Parathyroid adenoma (tissue), 2 donors: ENCODE data around the gene ATP6V1F.

Source experiments
- H2AFZ ChIP-seq: fragments of 300-600 bp; sonication (generic); one replicate; pipeline ENCODE4 v1.7.0; 2017; ENCODE audit warnings: antibody characterized with exemption, mild to moderate bottlenecking
- H3K27ac ChIP-seq: fragments of 300-600 bp; sonication (generic); one replicate; pipeline ENCODE4 v1.7.0; 2017
- H3K27me3 ChIP-seq: fragments of 300-600 bp; sonication (generic); one replicate; pipeline ENCODE4 v1.7.0; 2017; ENCODE audit warnings: low read length; ENCODE audit not compliant: control insufficient read depth, insufficient read depth
- H3K36me3 ChIP-seq: fragments of 300-600 bp; sonication (generic); one replicate; pipeline ENCODE4 v1.7.0; 2017; ENCODE audit warnings: low read length; ENCODE audit not compliant: control insufficient read depth, insufficient read depth
- H3K4me1 ChIP-seq: fragments of 300-600 bp; sonication (generic); one replicate; pipeline ENCODE4 v1.7.0; 2017; ENCODE audit warnings: control low read depth
- H3K4me2 ChIP-seq: fragments of 300-600 bp; sonication (generic); one replicate; pipeline ENCODE4 v1.7.0; 2017; ENCODE audit warnings: low read length
- H3K4me3 ChIP-seq: fragments of 300-600 bp; sonication (generic); one replicate; pipeline ENCODE4 v1.7.0; 2017; ENCODE audit warnings: low read depth, low read length
- H3K79me2 ChIP-seq: fragments of 300-600 bp; sonication (generic); one replicate; pipeline ENCODE4 v1.7.0; 2017; ENCODE audit warnings: control low read depth
- H3K9ac ChIP-seq: fragments of 300-600 bp; sonication (generic); one replicate; pipeline ENCODE4 v1.7.0; 2017; ENCODE audit warnings: mild to moderate bottlenecking
- H3K9me3 ChIP-seq: fragments of 300-600 bp; sonication (generic); one replicate; pipeline ENCODE4 v1.7.0; 2017; ENCODE audit warnings: low read length; ENCODE audit not compliant: control insufficient read depth
- TF ChIP-seq, protein P1 (sequence below): fragments of 300-600 bp; sonication (generic); IDR thresholded peaks from one replicate; pipeline ENCODE4 v1.7.0; 2017; ENCODE audit warnings: antibody characterized with exemption, mild to moderate bottlenecking
- donor health status: primary hyperparathyroidism.

Gene ATP6V1F

DNA sequence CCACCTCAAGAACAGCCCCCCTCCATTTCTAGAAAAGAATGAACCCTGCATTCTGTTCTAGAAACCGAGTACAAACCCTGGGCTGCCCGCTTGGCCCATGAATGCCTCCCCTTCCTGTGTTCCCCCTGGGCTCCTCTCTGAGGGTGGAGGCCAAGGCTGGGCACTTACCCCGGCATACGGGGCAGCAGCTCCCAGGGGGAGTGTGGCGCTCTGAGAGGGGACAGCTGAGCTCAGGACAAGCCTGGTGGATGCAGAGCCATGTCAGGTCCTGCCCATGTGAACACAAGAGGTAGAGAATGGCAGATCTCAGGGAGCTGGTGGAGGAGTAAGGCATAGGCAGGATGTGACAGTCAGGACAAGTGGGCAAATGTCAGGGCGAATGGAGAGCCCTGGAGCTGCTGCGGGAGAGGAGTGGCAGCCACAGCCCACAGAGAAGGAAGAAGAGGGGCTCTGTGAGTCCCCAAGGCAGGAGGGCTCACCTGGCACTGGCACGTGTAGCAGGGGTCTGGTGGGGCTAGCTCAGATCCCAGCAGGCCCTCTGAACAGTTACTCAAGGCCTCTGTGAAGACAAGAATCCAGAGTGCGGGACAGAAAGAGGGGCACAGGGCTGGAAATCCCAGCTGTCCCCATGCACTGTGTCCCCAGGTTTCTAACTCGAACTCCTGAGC lies 18.9 kb downstream of the ATP6V1F start:
- Histone ChIP-seq H3K4me2 (no peak overlapping the region), H3K36me3 (no peaks in the 10 kb centered on the region), H3K4me3 (no peak overlapping the region), H3K9ac (no peak overlapping the region), H2AFZ (no peak overlapping the region), H3K4me1 (peaks cover 7% of the 10 kb centered on the region), H3K79me2 (no peaks in the 10 kb centered on the region), H3K9me3 (no peaks in the 10 kb centered on the region), H3K27me3 (no peaks in the 10 kb centered on the region), H3K27ac (no peak overlapping the region)
- TF ChIP-seq, protein P1, sequence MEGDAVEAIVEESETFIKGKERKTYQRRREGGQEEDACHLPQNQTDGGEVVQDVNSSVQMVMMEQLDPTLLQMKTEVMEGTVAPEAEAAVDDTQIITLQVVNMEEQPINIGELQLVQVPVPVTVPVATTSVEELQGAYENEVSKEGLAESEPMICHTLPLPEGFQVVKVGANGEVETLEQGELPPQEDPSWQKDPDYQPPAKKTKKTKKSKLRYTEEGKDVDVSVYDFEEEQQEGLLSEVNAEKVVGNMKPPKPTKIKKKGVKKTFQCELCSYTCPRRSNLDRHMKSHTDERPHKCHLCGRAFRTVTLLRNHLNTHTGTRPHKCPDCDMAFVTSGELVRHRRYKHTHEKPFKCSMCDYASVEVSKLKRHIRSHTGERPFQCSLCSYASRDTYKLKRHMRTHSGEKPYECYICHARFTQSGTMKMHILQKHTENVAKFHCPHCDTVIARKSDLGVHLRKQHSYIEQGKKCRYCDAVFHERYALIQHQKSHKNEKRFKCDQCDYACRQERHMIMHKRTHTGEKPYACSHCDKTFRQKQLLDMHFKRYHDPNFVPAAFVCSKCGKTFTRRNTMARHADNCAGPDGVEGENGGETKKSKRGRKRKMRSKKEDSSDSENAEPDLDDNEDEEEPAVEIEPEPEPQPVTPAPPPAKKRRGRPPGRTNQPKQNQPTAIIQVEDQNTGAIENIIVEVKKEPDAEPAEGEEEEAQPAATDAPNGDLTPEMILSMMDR, result no peak

DNA sequence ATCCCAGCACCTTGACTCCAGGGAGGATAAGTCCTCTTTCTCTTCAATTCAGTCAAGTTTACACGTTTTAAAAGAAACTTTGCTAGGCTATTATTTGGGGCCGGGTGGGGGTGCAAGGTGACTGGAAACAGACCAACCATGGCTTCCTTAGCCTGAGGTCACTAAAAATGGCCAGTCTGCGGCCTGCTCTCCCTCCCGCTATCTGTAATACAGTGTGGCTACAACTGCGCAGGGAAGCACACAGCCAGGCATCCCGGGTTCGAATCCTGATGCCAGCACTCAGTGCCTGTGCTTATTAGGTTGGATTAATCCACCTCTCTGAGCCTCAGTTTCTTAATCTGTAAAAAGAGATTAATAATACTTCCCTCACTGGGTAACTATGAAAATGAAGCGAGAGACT lies 19.5 kb downstream of the ATP6V1F start:
- TF ChIP-seq, protein P1, result no peak
- no peak overlapping the region for H3K4me3 ChIP-seq
- no peak overlapping the region for H3K9ac ChIP-seq
- H3K27ac ChIP-seq, result no peak overlapping the region
- no peaks in the 10 kb centered on the region for H3K27me3 ChIP-seq
- no peak overlapping the region for H3K4me2 ChIP-seq
- no peaks in the 10 kb centered on the region for H3K9me3 ChIP-seq
- no peaks in the 10 kb centered on the region for H3K79me2 ChIP-seq
- H3K4me1 ChIP-seq, result peaks cover 7% of the 10 kb centered on the region
- no peak overlapping the region for H2AFZ ChIP-seq
- H3K36me3 ChIP-seq, result no peaks in the 10 kb centered on the region

GRCh38 chr7:128883622-128884448 lies 21.2 kb downstream of the ATP6V1F start:
- TF ChIP-seq, protein P1, result peak; percentile 92
- H3K27me3 ChIP-seq, result no peaks in the 10 kb centered on the region
- H3K27ac ChIP-seq, result no peak overlapping the region
- no peak overlapping the region for H3K9ac ChIP-seq
- peak overlapping the region; percentile 31 for H2AFZ ChIP-seq
- H3K9me3 ChIP-seq, result no peaks in the 10 kb centered on the region
- H3K4me1 ChIP-seq, result peaks cover 3% of the 10 kb centered on the region
- H3K79me2 ChIP-seq, result no peaks in the 10 kb centered on the region
- H3K4me2 ChIP-seq, result no peak overlapping the region
- H3K4me3 ChIP-seq, result no peak overlapping the region
- H3K36me3 ChIP-seq, result no peaks in the 10 kb centered on the region

- TF ChIP-seq, protein P1, result no peak
- no peaks in the 10 kb centered on the region for H3K79me2 ChIP-seq
Observed at GRCh38 chr7:128884561-128885369, 22.1 kb downstream of the ATP6V1F start.

More at GRCh38 chr7:128884561-128885369, 22.1 kb downstream of the ATP6V1F start:
- Histone ChIP-seq H3K27ac (no peak overlapping the region), H3K9me3 (no peaks in the 10 kb centered on the region), H2AFZ (no peak overlapping the region), H3K4me2 (no peak overlapping the region), H3K27me3 (no peaks in the 10 kb centered on the region), H3K9ac (no peak overlapping the region), H3K36me3 (no peaks in the 10 kb centered on the region), H3K4me1 (no peaks in the 10 kb centered on the region), H3K4me3 (no peak overlapping the region)
